Activated B cell treated with CpG ODN at 0.5 μM for 24 hours (primary cell): Measurements from ENCODE around the gene AP5B1. TPM values are rescaled to one million over a fixed set of nuclear protein-coding genes. Genes with fewer than 3 reads are reported as not detected.

Experiments used
- ATAC-seq: fragments of 200-7000 bp; cut with Tn5 transposase; one replicate; pipeline ENCODE4 v1.10.0; 2021; ENCODE audit warnings: low read depth, mild to moderate bottlenecking, moderate library complexity
- CTCF ChIA-PET: fragments of 350-600 bp; sonication (Branson Sonifier 250); formaldehyde crosslinking; loops from one replicate; lab custom pipeline; 2021; ENCODE audit warnings: antibody characterized with exemption; lab: Charles Lee
- POLR2A ChIA-PET: fragments of 350-600 bp; sonication (Branson Sonifier 250); formaldehyde crosslinking; loops from one replicate; lab custom pipeline; 2021; ENCODE audit warnings: antibody characterized with exemption; lab: Charles Lee
- DNase-seq: peaks from one replicate; pipeline ENCODE4 v3.0.0; 2022
- H3K27ac Mint-ChIP-seq: one replicate; pipeline ENCODE4 v1.8.0; 2020; ENCODE audit warnings: mixed read lengths
- H3K27me3 Mint-ChIP-seq: one replicate; pipeline ENCODE4 v1.8.0; 2021; ENCODE audit warnings: mixed read lengths
- H3K36me3 Mint-ChIP-seq: one replicate; pipeline ENCODE4 v1.8.0; 2021; ENCODE audit warnings: low read depth, mixed read lengths
- H3K4me1 Mint-ChIP-seq: one replicate; pipeline ENCODE4 v1.8.0; 2021; ENCODE audit warnings: mixed read lengths
- H3K4me3 Mint-ChIP-seq: one replicate; pipeline ENCODE4 v1.8.0; 2020; ENCODE audit warnings: mild to moderate bottlenecking, mixed read lengths
- H3K9me3 Mint-ChIP-seq: one replicate; pipeline ENCODE4 v1.8.0; 2020; ENCODE audit warnings: mixed read lengths
- CTCF ChIP-seq: fragments of 200-600 bp; IDR thresholded peaks from one replicate; pipeline ENCODE4 v1.8.0; 2022; ENCODE audit warnings: antibody characterized with exemption, mild to moderate bottlenecking
- intact Hi-C: fragments of 100-400 bp; cut with micrococcal nuclease; formaldehyde crosslinking; loops from one replicate; pipeline ENCODE4 v1.15.1; 2024
- total RNA-seq: library from RNA; stranded (reverse); gene quantifications from 2 replicates; pipeline ENCODE4 v1.2.3, GENCODE V29; 2022

AP5B1 gene
- total RNA-seq, 1 donor from 2014 or later = 20.9 TPM

- Mint-ChIP-seq H3K4me1 (peaks cover 26% of the 10 kb centered on the region), H3K4me3 (peak overlapping the region; percentile 58), H3K27me3 (peaks cover 3% of the 10 kb centered on the region), H3K36me3 (no peaks in the 10 kb centered on the region), H3K27ac (no peak overlapping the region), H3K9me3 (no peaks in the 10 kb centered on the region)
- TF ChIP-seq CTCF = no peak
- DNase-seq (no peak), ATAC-seq (no peak)
- POLR2A ChIA-PET = no interaction called here
- CTCF ChIA-PET = interaction anchor here (0.6 kb wide), 1 partner anchor 110 kb away, joined by 3 read pairs; no protein-coding TSS in a partner anchor
- intact Hi-C loops = no loop called here
These were observed 4.7 kb upstream of the AP5B1 start for GRCh38 chr11:65785319-65786007.

- Mint-ChIP-seq H3K36me3 (peaks cover 5% of the 10 kb centered on the region), H3K4me3 (peak overlapping the region; percentile 11), H3K4me1 (peaks cover 15% of the 10 kb centered on the region), H3K27ac (peak overlapping the region; percentile 18), H3K9me3 (no peaks in the 10 kb centered on the region), H3K27me3 (no peaks in the 10 kb centered on the region)
- ATAC-seq (no peak), DNase-seq (no peak)
- intact Hi-C loops = no loop called here
- CTCF ChIA-PET = interaction anchor here (0.6 kb wide), 1 partner anchor 689 kb away, joined by 3 read pairs; no protein-coding TSS in a partner anchor
- POLR2A ChIA-PET = interaction anchor here (0.9 to 1.7 kb wide), 2 partner anchors 9 to 77 kb away, joined by 3 to 7 read pairs; no protein-coding TSS in a partner anchor
- no peak for TF ChIP-seq CTCF
These were observed 2.0 kb upstream of the AP5B1 start for GRCh38 chr11:65782816-65783228.

GRCh38 chr11:65781962-65782815 is 1.4 kb upstream of the AP5B1 start:
- ATAC-seq = no peak
- intact Hi-C loops = loop anchor here (2.0 kb wide), 3 partner anchors 61 to 107 kb away; partner anchors contain the start of genes CFL1, FIBP and RNASEH2C
- Mint-ChIP-seq H3K4me1 (peaks cover 14% of the 10 kb centered on the region), H3K9me3 (no peaks in the 10 kb centered on the region), H3K27ac (no peak overlapping the region), H3K36me3 (peaks cover 8% of the 10 kb centered on the region), H3K27me3 (no peaks in the 10 kb centered on the region), H3K4me3 (no peak overlapping the region)
- POLR2A ChIA-PET = interaction anchor here (0.9 to 2.9 kb wide), 3 partner anchors 9 to 78 kb away, joined by 3 to 46 read pairs (median 7); no protein-coding TSS in a partner anchor
- DNase-seq = no peak
- no peak for TF ChIP-seq CTCF
- CTCF ChIA-PET = interaction anchor here (4.1 to 4.9 kb wide), 2 partner anchors 9 to 36 kb away, joined by 41 to 62 read pairs; no protein-coding TSS in a partner anchor

- H3K36me3 Mint-ChIP-seq = peaks cover 15% of the 10 kb centered on the region
- no peaks in the 10 kb centered on the region for H3K27me3 Mint-ChIP-seq
- POLR2A ChIA-PET = interaction anchor here (0.9 to 2.9 kb wide), 9 partner anchors 10 to 156 kb away, joined by 3 to 46 read pairs (median 8); partner anchors contain the start of genes CFL1, KAT5, MUS81 and SIPA1
- H3K4me1 Mint-ChIP-seq = peaks cover 17% of the 10 kb centered on the region
- CTCF ChIA-PET = interaction anchor here (1.1 to 4.9 kb wide), 13 partner anchors 7 to 210 kb away, joined by 3 to 62 read pairs (median 7); partner anchors contain the start of genes CCDC85B, KAT5 and SNX32
- TF ChIP-seq CTCF = no peak
- ATAC-seq (peak; percentile 58), DNase-seq (no peak)
- H3K4me3 Mint-ChIP-seq = peak overlapping the region; percentile 78
- intact Hi-C loops = loop anchor here (2.0 kb wide), 3 partner anchors 61 to 107 kb away; partner anchors contain the start of genes CFL1, FIBP and RNASEH2C
- H3K9me3 Mint-ChIP-seq = no peaks in the 10 kb centered on the region
- H3K27ac Mint-ChIP-seq = no peak overlapping the region
These were observed 581 bp upstream of the AP5B1 start for GRCh38 chr11:65781152-65781961.
